Measurements from ENCODE around the gene MZF1.

- TF ChIP-seq PATZ1 (tag by site-specific recombination; IDR thresholded peaks at IDR 0.05): no peak
- TF ChIP-seq ZNF580 (tag by site-specific recombination; IDR thresholded peaks at IDR 0.05): no peak
- TF ChIP-seq CTCF (tag by site-specific recombination; IDR thresholded peaks at IDR 0.05): no peak
- no peak for TF ChIP-seq RBAK (tag by site-specific recombination; IDR thresholded peaks at IDR 0.05)
- no peak for TF ChIP-seq ZNF768 (tag by site-specific recombination; IDR thresholded peaks at IDR 0.05)
- no peak for TF ChIP-seq ZBTB44 (tag by site-specific recombination; IDR thresholded peaks at IDR 0.05)
- TF ChIP-seq ZNF747 (tag by site-specific recombination; IDR thresholded peaks at IDR 0.05): no peak
- TF ChIP-seq ATF2 (tag by site-specific recombination; IDR thresholded peaks at IDR 0.05; ENCODE audit: low read depth): no peak
- no peak for TF ChIP-seq SP2 (tag by site-specific recombination; IDR thresholded peaks at IDR 0.05)
- TF ChIP-seq YY2 (tag by site-specific recombination; IDR thresholded peaks at IDR 0.05): no peak
- no peak for TF ChIP-seq KLF16 (tag by site-specific recombination; IDR thresholded peaks at IDR 0.05)
- no peak for TF ChIP-seq GLIS1 (tag by site-specific recombination; IDR thresholded peaks at IDR 0.05)
- no peak for TF ChIP-seq PRDM4 (tag by site-specific recombination; IDR thresholded peaks at IDR 0.05)
Measured at GRCh38 chr19:58560921-58561320, 12.2 kb downstream of the MZF1 start.
